Peyer's patch (tissue), 4 donors: ENCODE data around the gene PTPRF.

ENCODE experiments used
- CTCF ChIP-seq, 6 experiments: fragments of 450-650 bp in 4 of 6; fragments of 200-600 bp in 2 of 6; sonication (generic) in 1 of 6; IDR thresholded peaks; one replicate each; pipeline ENCODE4 v1.5.1; 2017 to 2019; ENCODE audit warnings: antibody characterized with exemption in 6 of 6, mild to moderate bottlenecking in 3 of 6, moderate library complexity in 1 of 6
- POLR2A ChIP-seq, 2 donors: fragments of 450-650 bp; IDR thresholded peaks; one replicate each; pipeline ENCODE4 v1.5.1; 2017; ENCODE audit warnings: antibody characterized with exemption in 2 of 2, mild to moderate bottlenecking in 2 of 2, moderate library complexity in 2 of 2

- no peak for TF ChIP-seq CTCF (IDR thresholded peaks at IDR 0.05)
- no peak for TF ChIP-seq POLR2A (IDR thresholded peaks at IDR 0.05)
These were observed 91.8 kb downstream of the PTPRF start for GRCh38 chr1:43622471-43622870.
